LNCAP (cell line): ENCODE results near the gene SMYD5.

Source experiments
- CTCF ChIP-seq: fragments of 450-650 bp; IDR thresholded peaks from 2 replicates; pipeline ENCODE4 v1.5.1; 2017; ENCODE audit warnings: mild to moderate bottlenecking

Gene SMYD5

GRCh38 chr2:73217826-73218225 lies 3.8 kb downstream of the SMYD5 start:
- TF ChIP-seq CTCF = no peak

GRCh38 chr2:73218298-73218697 lies 4.3 kb downstream of the SMYD5 start:
- no peak for TF ChIP-seq CTCF

DNA sequence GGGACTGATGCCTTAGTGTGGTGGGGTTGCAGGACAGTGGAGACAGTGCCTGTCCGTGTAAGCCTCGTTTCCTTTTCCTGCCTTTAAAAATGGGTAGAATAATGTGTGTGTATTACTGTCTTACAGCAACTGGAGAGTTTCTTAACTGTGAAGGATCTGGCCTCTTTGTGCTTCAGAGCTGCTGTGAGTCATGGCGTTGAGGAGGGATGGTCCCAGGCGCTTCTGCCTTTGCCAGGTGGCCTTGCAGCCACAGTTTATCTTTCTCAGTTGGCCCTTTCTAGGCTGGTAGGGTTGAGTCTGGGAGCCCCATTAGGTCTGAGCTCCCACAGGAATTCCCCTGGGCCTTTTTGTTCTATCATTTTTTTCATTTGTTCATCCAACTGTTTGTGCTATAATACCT lies 9.8 kb downstream of the SMYD5 start:
- TF ChIP-seq CTCF = no peak

DNA sequence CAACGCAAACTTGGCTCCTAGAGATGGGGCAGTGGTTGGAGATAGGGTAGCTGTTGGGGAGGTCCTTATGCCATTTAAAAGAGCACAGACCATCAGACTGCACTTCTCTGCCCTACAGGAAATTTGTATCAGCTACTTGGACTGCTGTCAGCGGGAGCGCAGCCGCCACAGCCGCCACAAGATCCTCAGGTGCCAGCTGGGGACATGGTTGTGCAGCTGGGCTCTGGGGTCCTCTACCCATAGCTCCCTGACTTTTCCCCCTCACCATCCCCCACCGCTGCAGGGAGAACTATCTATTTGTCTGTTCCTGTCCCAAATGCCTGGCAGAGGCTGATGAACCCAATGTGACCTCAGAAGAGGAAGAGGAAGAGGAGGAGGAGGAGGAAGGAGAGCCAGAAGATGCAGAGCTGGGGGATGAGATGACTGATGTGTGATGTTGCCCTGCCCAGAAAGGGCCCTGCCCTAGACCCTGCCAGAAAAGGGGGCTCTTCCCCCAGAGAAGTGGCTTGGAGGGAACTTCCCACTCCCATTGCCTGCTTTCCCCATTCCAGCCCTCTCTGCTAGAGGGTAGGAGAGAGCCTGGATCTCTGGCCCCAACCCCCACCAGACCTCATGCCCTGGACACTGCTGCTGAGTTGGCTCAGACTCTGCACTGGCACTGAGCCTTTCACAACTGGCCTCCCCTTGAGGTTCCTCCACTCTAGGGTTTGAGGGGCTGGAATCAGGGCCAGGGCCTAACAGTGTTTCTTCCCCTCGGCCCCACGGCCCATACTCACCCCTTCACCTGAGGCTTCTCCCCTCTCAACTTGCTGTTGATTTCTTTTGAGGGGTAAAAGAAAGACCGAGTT lies 11.7 kb downstream of the SMYD5 start:
- no peak for TF ChIP-seq CTCF

- TF ChIP-seq CTCF = no peak
These were observed 13.0 kb downstream of the SMYD5 start for GRCh38 chr2:73227086-73227485.

GRCh38 chr2:73228631-73229030 lies 14.6 kb downstream of the SMYD5 start:
- TF ChIP-seq CTCF = no peak

GRCh38 chr2:73232403-73233153 lies 18.5 kb downstream of the SMYD5 start:
- TF ChIP-seq CTCF = no peak
